ENCODE measurements around the gene CGGBP1. TPM values are rescaled to one million over a fixed set of nuclear protein-coding genes. Genes with fewer than 3 reads are reported as not detected.

CGGBP1 gene, protein sequence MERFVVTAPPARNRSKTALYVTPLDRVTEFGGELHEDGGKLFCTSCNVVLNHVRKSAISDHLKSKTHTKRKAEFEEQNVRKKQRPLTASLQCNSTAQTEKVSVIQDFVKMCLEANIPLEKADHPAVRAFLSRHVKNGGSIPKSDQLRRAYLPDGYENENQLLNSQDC
- total RNA-seq (2013), result 46.6 TPM
- 10 to 100 TPM; 61.0 to 82.4 (median 68.7) TPM for polyA plus RNA-seq
- polyA minus RNA-seq, result 14.8 and 26.7 TPM in 2 replicates
- 106 to 177 (median 134) reads per million in 11 experiments for total RNA-seq

DNA sequence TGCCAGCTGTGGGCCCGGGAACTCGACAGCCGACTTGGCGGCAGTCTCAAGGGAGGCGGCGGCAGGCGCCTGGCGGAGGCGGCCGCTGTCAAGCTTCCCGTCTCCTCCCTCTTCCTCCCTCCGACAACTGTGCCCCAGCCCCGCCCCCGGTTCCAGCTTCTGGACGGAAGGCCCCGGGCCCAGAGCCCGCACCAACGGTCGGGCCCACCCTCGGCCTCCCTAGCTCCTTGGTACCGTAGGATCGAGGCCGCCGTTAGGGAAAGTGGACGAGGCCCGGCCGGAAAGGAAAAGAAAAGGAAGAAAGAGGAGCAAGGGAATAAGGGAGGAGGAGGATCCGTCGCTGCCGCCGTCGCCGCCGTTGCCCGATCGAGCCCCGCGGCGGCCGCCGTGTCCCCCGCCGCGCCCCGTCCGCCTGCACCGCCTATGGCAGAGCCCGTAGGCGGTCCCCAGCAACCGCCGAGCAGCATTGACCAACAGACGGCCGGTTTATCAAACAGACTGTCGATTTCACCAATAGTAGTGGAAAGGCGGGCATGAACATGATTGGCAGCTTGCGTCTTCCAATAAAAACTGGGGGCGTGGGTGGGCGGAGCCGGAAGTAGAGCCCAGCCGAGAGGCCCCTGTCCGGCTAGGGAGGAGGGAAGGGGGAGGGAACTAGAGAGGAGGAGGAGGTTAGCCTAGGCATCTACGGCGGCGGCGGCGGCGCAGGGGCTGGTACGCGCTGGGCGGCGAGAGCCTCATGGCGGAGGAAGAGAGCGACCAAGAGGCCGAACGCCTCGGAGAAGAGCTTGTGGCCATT is at the start of gene CGGBP1, which contains the start of gene ZNF654:
CGGBP1 (minus strand) TSS at position 425 of the 799 bp plus-strand sequence. CDS start 3,029 bp downstream, outside the sequence.
ZNF654 (plus strand) TSS at position 675 of the 799 bp plus-strand sequence; CDS start at position 740, 65 bp downstream.
- peaks cover 25 to 45% of the 10 kb centered on the region in 2 donors for H3K4me1 ChIP-seq (ENCODE audit: control insufficient read depth in 1 of 2, insufficient read depth in 2 of 2, low read length in 2 of 2)
- peaks cover 89% of the 10 kb centered on the region for H3K79me2 ChIP-seq (ENCODE audit: insufficient read depth, low read length)
- H3K9ac ChIP-seq (ENCODE audit: insufficient read depth, low read length, poor library complexity, severe bottlenecking), result peak within 1 kb of the TSS; percentile 87
- H3K27me3 Mint-ChIP-seq (ENCODE audit: low read depth in 3 of 3), result no peaks in the 10 kb centered on the region
- no peaks in the 10 kb centered on the region for H3K27me3 ChIP-seq (ENCODE audit: control insufficient read depth in 2 of 2, insufficient read depth in 2 of 2, low read length in 2 of 2)
- peak within 1 kb of the TSS; percentile 89 for H2AFZ ChIP-seq (ENCODE audit: insufficient read depth, low read depth, low read length, poor library complexity, severe bottlenecking)
- H3K9me3 Mint-ChIP-seq, result peaks cover 0 to 2% (median 0%) of the 10 kb centered on the region in 7 donors
- H3K36me3 ChIP-seq (replicated peaks in 1 of 2; ENCODE audit: control insufficient read depth in 1 of 2, insufficient read depth in 2 of 2, low read length in 2 of 2), result peaks cover 25 to 30% of the 10 kb centered on the region in 2 donors
- H3K4me2 ChIP-seq (replicated peaks; ENCODE audit: extremely low read depth, low read length, poor library complexity, severe bottlenecking), result peak within 1 kb of the TSS; percentile 87
- H3K9me3 ChIP-seq (replicated peaks in 1 of 2; ENCODE audit: control insufficient read depth in 1 of 2, insufficient read depth in 1 of 2, low read length in 2 of 2), result no peaks in the 10 kb centered on the region
- H3K27ac ChIP-seq (ENCODE audit: low read depth in 1 of 2, low read length in 2 of 2), result peak within 1 kb of the TSS; percentile 89 to 96
- H3K4me3 ChIP-seq (replicated peaks in 1 of 3; ENCODE audit: low read depth in 2 of 3, low read length in 3 of 3), result peak within 1 kb of the TSS; percentile 78 to 96 (median 93)
- under 1% methylated on average over 74 of the region's 76 CpGs for WGBS (ENCODE audit: insufficient coverage)
- H3K27ac Mint-ChIP-seq, result peak within 1 kb of the TSS; percentile 96 to 99 (median 98)
- peaks cover 24 to 27% of the 10 kb centered on the region in 2 donors for H3K36me3 Mint-ChIP-seq
- TF ChIP-seq, protein P1, sequence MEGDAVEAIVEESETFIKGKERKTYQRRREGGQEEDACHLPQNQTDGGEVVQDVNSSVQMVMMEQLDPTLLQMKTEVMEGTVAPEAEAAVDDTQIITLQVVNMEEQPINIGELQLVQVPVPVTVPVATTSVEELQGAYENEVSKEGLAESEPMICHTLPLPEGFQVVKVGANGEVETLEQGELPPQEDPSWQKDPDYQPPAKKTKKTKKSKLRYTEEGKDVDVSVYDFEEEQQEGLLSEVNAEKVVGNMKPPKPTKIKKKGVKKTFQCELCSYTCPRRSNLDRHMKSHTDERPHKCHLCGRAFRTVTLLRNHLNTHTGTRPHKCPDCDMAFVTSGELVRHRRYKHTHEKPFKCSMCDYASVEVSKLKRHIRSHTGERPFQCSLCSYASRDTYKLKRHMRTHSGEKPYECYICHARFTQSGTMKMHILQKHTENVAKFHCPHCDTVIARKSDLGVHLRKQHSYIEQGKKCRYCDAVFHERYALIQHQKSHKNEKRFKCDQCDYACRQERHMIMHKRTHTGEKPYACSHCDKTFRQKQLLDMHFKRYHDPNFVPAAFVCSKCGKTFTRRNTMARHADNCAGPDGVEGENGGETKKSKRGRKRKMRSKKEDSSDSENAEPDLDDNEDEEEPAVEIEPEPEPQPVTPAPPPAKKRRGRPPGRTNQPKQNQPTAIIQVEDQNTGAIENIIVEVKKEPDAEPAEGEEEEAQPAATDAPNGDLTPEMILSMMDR (IDR thresholded peaks at IDR 0.05), result no peak
- DNase-seq, result peak; percentile 98 to 99 (median 99)
- peaks cover 39% of the 10 kb centered on the region for H3K4me1 Mint-ChIP-seq
- H4K20me1 ChIP-seq (ENCODE audit: insufficient read depth, low read length), result peaks cover 55% of the 10 kb centered on the region
- H3K4me3 Mint-ChIP-seq, result peak within 1 kb of the TSS; percentile 98 to 99
- intact Hi-C loops (cut with micrococcal nuclease), result loop anchor here (5.0 kb wide), 3 partner anchors 89 to 276 kb away; partner anchors contain the start of gene C3orf38 (in 1 of the 2)

DNA sequence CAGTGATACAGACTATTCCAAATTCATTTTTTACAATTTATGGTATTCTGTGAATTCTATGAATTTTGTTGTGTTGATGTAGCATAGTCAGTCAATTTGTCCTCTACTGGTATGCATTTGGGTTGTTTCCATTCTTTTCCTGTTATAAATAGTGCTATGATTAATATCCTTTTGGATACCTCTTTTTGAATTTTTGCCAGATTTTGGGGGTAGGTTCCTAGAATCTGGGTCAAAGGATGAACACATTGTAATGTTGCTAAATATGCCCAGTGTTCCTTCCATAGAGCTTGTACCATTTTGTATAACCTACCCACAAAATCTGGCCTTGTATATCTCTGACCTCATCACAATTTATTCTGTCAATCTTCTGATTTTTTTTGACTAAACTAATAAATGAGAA is 46.5 kb upstream of the CGGBP1 start:
- Histone ChIP-seq H3K4me3 (replicated peaks in 1 of 3; ENCODE audit: low read depth in 2 of 3, low read length in 3 of 3) (no peak overlapping the region), H3K9me3 (replicated peaks in 1 of 2; ENCODE audit: control insufficient read depth in 1 of 2, insufficient read depth in 1 of 2, low read length in 2 of 2) (no peaks in the 10 kb centered on the region), H3K4me1 (ENCODE audit: control insufficient read depth in 1 of 2, insufficient read depth in 2 of 2, low read length in 2 of 2) (no peaks in the 10 kb centered on the region), H4K20me1 (ENCODE audit: insufficient read depth, low read length) (peaks cover under 1% of the 10 kb centered on the region), H2AFZ (ENCODE audit: insufficient read depth, low read depth, low read length, poor library complexity, severe bottlenecking) (no peak overlapping the region), H3K79me2 (ENCODE audit: insufficient read depth, low read length) (peaks cover 44% of the 10 kb centered on the region), H3K9ac (ENCODE audit: insufficient read depth, low read length, poor library complexity, severe bottlenecking) (no peak overlapping the region), H3K4me2 (replicated peaks; ENCODE audit: extremely low read depth, low read length, poor library complexity, severe bottlenecking) (no peak overlapping the region), H3K36me3 (replicated peaks in 1 of 2; ENCODE audit: control insufficient read depth in 1 of 2, insufficient read depth in 2 of 2, low read length in 2 of 2) (no peaks in the 10 kb centered on the region), H3K27me3 (ENCODE audit: control insufficient read depth in 2 of 2, insufficient read depth in 2 of 2, low read length in 2 of 2) (no peaks in the 10 kb centered on the region), H3K27ac (ENCODE audit: low read depth in 1 of 2, low read length in 2 of 2) (no peak overlapping the region)
- Mint-ChIP-seq H3K27ac (no peak overlapping the region), H3K9me3 (no peaks in the 10 kb centered on the region), H3K4me1 (peaks cover 4% of the 10 kb centered on the region), H3K27me3 (ENCODE audit: low read depth in 3 of 3) (no peaks in the 10 kb centered on the region), H3K36me3 (peaks cover 2 to 36% of the 10 kb centered on the region in 2 donors), H3K4me3 (no peak overlapping the region)
- no peak for DNase-seq
- intact Hi-C loops (cut with micrococcal nuclease), result no loop called here
- TF ChIP-seq, protein P1 (IDR thresholded peaks at IDR 0.05), result no peak

Measured in CD14-positive monocyte (primary cell).